Central memory CD8-positive, alpha-beta T cell (primary cell): ENCODE data around the gene CPNE7.

Experiments used
- ATAC-seq: fragments of 150-1000 bp; cut with Tn5 transposase; replicated peaks from 2 replicates; pipeline ENCODE4 v1.10.0; 2022; ENCODE audit warnings: mild to moderate bottlenecking, moderate FRiP score, moderate number of reproducible peaks; ENCODE audit not compliant: poor library complexity, severe bottlenecking; ENCODE audit errors: extremely low read depth
- DNase-seq, 2 donors: peaks; one replicate each; pipeline ENCODE4 v3.0.0; 2021; ENCODE audit warnings: low spot score in 2 of 2
- H3K27ac Mint-ChIP-seq: one replicate; pipeline ENCODE4 v1.8.0; 2022; ENCODE audit warnings: low read depth, mild to moderate bottlenecking, moderate library complexity, mixed read lengths
- H3K27me3 Mint-ChIP-seq: one replicate; pipeline ENCODE4 v1.8.0; 2022; ENCODE audit warnings: mixed read lengths
- H3K36me3 Mint-ChIP-seq: one replicate; pipeline ENCODE4 v1.8.0; 2022; ENCODE audit warnings: mild to moderate bottlenecking, moderate library complexity, mixed read lengths; ENCODE audit not compliant: insufficient read depth
- H3K4me1 Mint-ChIP-seq: one replicate; pipeline ENCODE4 v1.8.0; 2022; ENCODE audit warnings: mixed read lengths
- H3K4me3 Mint-ChIP-seq: one replicate; pipeline ENCODE4 v1.8.0; 2022; ENCODE audit warnings: mild to moderate bottlenecking, moderate library complexity, mixed read lengths
- H3K9me3 Mint-ChIP-seq: one replicate; pipeline ENCODE4 v1.8.0; 2022; ENCODE audit warnings: mixed read lengths

The CPNE7 gene

GRCh38 chr16:89553733-89554132 lies 21.8 kb upstream of the CPNE7 start:
- no peaks in the 10 kb centered on the region for H3K27me3 Mint-ChIP-seq
- H3K27ac Mint-ChIP-seq: no peak overlapping the region
- peaks cover 8% of the 10 kb centered on the region for H3K36me3 Mint-ChIP-seq
- peaks cover 16% of the 10 kb centered on the region for H3K4me1 Mint-ChIP-seq
- H3K9me3 Mint-ChIP-seq: no peaks in the 10 kb centered on the region
- H3K4me3 Mint-ChIP-seq: no peak overlapping the region
- DNase-seq (no peak), ATAC-seq (no peak)

- ATAC-seq: no peak
- H3K27me3 Mint-ChIP-seq: no peaks in the 10 kb centered on the region
- H3K4me3 Mint-ChIP-seq: no peak overlapping the region
- H3K36me3 Mint-ChIP-seq: peaks cover 8% of the 10 kb centered on the region
- DNase-seq: no peak
- no peak overlapping the region for H3K27ac Mint-ChIP-seq
- H3K4me1 Mint-ChIP-seq: peaks cover 12% of the 10 kb centered on the region
- no peaks in the 10 kb centered on the region for H3K9me3 Mint-ChIP-seq
Measured at GRCh38 chr16:89554343-89554742, 21.2 kb upstream of the CPNE7 start.

- Mint-ChIP-seq H3K4me3 (no peak overlapping the region), H3K9me3 (no peaks in the 10 kb centered on the region)
Measured at GRCh38 chr16:89555265-89555664, 20.3 kb upstream of the CPNE7 start.

GRCh38 chr16:89555780-89556179 lies 19.8 kb upstream of the CPNE7 start:
- DNase-seq: no peak
- no peak for ATAC-seq
- Mint-ChIP-seq H3K27me3 (no peaks in the 10 kb centered on the region), H3K36me3 (peaks cover 16% of the 10 kb centered on the region), H3K27ac (no peak overlapping the region), H3K4me1 (peaks cover 16% of the 10 kb centered on the region), H3K9me3 (no peaks in the 10 kb centered on the region), H3K4me3 (no peak overlapping the region)

More at GRCh38 chr16:89555265-89555664, 20.3 kb upstream of the CPNE7 start:
- peaks cover 12% of the 10 kb centered on the region for H3K36me3 Mint-ChIP-seq
- peaks cover 16% of the 10 kb centered on the region for H3K4me1 Mint-ChIP-seq
- H3K27ac Mint-ChIP-seq: no peak overlapping the region
- DNase-seq (no peak), ATAC-seq (no peak)
- H3K27me3 Mint-ChIP-seq: no peaks in the 10 kb centered on the region

DNA sequence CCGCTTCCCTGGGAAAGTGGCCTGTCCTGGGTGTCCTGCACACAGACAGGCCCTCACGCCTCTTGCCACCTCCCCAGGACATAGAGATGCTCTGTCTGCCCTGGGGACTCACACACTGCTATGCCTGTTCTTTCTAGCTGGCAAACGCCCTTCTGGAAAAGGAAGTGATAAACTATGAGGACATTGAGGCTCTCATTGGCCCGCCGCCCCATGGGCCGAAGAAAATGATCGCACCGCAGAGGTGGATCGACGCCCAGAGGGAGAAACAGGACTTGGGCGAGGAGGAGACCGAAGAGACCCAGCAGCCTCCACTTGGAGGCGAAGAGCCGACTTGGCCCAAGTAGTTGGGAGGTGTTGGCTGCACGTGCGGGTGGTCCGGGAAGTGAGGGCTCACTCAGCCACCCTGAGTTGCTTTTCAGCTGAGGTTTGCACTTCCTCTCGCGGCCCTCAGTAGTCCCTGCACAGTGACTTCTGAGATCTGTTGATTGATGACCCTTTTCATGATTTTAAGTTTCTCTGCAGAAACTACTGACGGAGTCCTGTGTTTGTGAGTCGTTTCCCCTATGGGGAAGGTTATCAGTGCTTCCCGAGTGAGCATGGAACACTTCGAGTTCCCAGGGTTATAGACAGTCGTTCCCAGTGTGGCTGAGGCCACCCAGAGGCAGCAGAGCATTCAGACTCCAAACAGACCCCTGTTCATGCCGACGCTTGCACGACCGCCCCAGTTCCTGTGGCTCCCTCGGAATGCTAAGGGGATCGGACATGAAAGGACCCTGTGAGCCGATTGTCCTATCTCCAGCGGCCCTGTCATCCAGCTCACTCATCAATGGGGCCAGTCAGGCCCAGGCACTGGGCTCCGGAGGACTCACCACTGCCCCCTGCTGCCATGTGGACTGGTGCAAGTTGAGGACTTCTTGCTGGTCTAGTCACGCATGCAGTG lies 18.5 kb upstream of the CPNE7 start:
- Mint-ChIP-seq H3K36me3 (peaks cover 26% of the 10 kb centered on the region), H3K4me3 (no peak overlapping the region), H3K27ac (no peak overlapping the region), H3K4me1 (peaks cover 25% of the 10 kb centered on the region), H3K9me3 (no peaks in the 10 kb centered on the region), H3K27me3 (no peaks in the 10 kb centered on the region)
- DNase-seq (peak; percentile 56 to 73), ATAC-seq (no peak)

GRCh38 chr16:89557690-89558490 lies 17.7 kb upstream of the CPNE7 start:
- Mint-ChIP-seq H3K9me3 (no peaks in the 10 kb centered on the region), H3K27me3 (no peaks in the 10 kb centered on the region), H3K36me3 (peaks cover 33% of the 10 kb centered on the region), H3K27ac (no peak overlapping the region), H3K4me3 (no peak overlapping the region), H3K4me1 (peaks cover 34% of the 10 kb centered on the region)
- ATAC-seq (no peak), DNase-seq (no peak)

GRCh38 chr16:89560378-89561141 lies 15.0 kb upstream of the CPNE7 start, which contains the start of gene RPL13:
TSS of gene RPL13 (plus strand) at chr16:89560682. CDS start at chr16:89560960, 278 bp downstream.
- peaks cover 52% of the 10 kb centered on the region for H3K36me3 Mint-ChIP-seq
- ATAC-seq: peak; percentile 91

DNA sequence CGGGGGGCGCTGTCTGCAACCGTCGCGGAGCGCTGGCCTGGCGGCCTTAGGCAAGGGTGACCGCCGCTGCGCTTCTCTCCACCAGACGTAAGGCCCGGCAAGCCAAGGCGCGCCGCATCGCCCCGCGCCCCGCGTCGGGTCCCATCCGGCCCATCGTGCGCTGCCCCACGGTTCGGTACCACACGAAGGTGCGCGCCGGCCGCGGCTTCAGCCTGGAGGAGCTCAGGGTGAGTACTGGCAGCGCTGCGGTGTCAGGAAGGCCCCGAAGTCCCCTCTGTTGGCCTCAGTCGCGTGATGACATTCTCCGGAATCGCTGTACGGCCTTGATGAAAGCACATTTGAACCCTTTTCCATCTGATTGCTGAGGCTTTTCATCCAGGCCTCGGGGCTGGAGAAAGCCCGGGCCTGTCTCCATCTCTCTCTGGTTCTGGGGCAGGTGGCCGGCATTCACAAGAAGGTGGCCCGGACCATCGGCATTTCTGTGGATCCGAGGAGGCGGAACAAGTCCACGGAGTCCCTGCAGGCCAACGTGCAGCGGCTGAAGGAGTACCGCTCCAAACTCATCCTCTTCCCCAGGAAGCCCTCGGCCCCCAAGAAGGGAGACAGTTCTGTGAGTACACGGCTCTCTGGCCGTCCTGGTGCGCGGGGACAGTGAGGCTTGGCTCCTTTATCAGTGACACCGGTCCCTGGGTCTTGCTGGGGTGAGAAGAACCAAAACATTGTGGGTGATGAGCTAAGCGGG lies 14.2 kb upstream of the CPNE7 start:
- Mint-ChIP-seq H3K9me3 (no peaks in the 10 kb centered on the region), H3K27me3 (no peaks in the 10 kb centered on the region), H3K4me1 (peaks cover 63% of the 10 kb centered on the region), H3K4me3 (peak overlapping the region; percentile 86), H3K36me3 (peaks cover 53% of the 10 kb centered on the region), H3K27ac (peak overlapping the region; percentile 99)
- no peak for DNase-seq
- ATAC-seq: peak; percentile 2

More at GRCh38 chr16:89560378-89561141, 15.0 kb upstream of the CPNE7 start, which contains the start of gene RPL13:
- H3K4me1 Mint-ChIP-seq: peaks cover 55% of the 10 kb centered on the region
- peak within 1 kb of the TSS; percentile 86 for H3K4me3 Mint-ChIP-seq
- peak within 1 kb of the TSS; percentile 99 for H3K27ac Mint-ChIP-seq
- DNase-seq: peak; percentile 82 to 88
- H3K9me3 Mint-ChIP-seq: no peaks in the 10 kb centered on the region
- H3K27me3 Mint-ChIP-seq: no peaks in the 10 kb centered on the region

- ATAC-seq (no peak), DNase-seq (no peak)
- Mint-ChIP-seq H3K4me3 (peak overlapping the region; percentile 86), H3K36me3 (peaks cover 53% of the 10 kb centered on the region), H3K4me1 (peaks cover 62% of the 10 kb centered on the region), H3K27ac (peak overlapping the region; percentile 99), H3K9me3 (no peaks in the 10 kb centered on the region), H3K27me3 (no peaks in the 10 kb centered on the region)
Measured at GRCh38 chr16:89561884-89562599, 13.5 kb upstream of the CPNE7 start.

DNA sequence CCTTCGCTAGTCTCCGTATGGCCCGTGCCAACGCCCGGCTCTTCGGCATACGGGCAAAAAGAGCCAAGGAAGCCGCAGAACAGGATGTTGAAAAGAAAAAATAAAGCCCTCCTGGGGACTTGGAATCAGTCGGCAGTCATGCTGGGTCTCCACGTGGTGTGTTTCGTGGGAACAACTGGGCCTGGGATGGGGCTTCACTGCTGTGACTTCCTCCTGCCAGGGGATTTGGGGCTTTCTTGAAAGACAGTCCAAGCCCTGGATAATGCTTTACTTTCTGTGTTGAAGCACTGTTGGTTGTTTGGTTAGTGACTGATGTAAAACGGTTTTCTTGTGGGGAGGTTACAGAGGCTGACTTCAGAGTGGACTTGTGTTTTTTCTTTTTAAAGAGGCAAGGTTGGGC lies 12.6 kb upstream of the CPNE7 start:
- DNase-seq (no peak), ATAC-seq (no peak)
- Mint-ChIP-seq H3K9me3 (no peaks in the 10 kb centered on the region), H3K4me1 (peaks cover 55% of the 10 kb centered on the region), H3K27ac (peak overlapping the region; percentile 99), H3K4me3 (peak overlapping the region; percentile 86), H3K27me3 (no peaks in the 10 kb centered on the region), H3K36me3 (peaks cover 53% of the 10 kb centered on the region)
